Psoas muscle (tissue), 8 donors: Measurements from ENCODE around the gene CRELD1. TPM values are rescaled to one million over a fixed set of nuclear protein-coding genes. Genes with fewer than 3 reads are reported as not detected.

Experiments used
- ATAC-seq, 4 donors: fragments of 200-7000 bp; cut with Tn5 transposase; one replicate each; pipeline ENCODE4 v1.9.1; 2020; ENCODE audit warnings: moderate library complexity in 3 of 4, mild to moderate bottlenecking in 2 of 4
- DNase-seq, 2 donors: peaks; one replicate each; pipeline ENCODE4 v3.0.0-alpha.2; 2020
- H3K27ac ChIP-seq: fragments of 200-600 bp; one replicate; pipeline ENCODE4 v1.8.0; 2022
- H3K27me3 ChIP-seq, 3 donors: fragments of 200-600 bp in 1 of 3; one replicate each; pipeline versions ENCODE4 v1.6.1 to v1.8.0; 2013 to 2022; ENCODE audit warnings: low read length in 2 of 3, mild to moderate bottlenecking in 2 of 3, moderate library complexity in 1 of 3; ENCODE audit not compliant: insufficient read depth in 3 of 3
- H3K36me3 ChIP-seq, 2 donors: fragments of 200-600 bp in 1 of 2; one replicate each; pipeline versions ENCODE4 v1.6.1 to v1.8.0; 2013 to 2022; ENCODE audit warnings: low read depth in 1 of 2, mild to moderate bottlenecking in 1 of 2, moderate library complexity in 1 of 2; ENCODE audit not compliant: insufficient read depth in 1 of 2
- H3K4me1 ChIP-seq: fragments of 200-600 bp; one replicate; pipeline ENCODE4 v1.8.0; 2022
- H3K4me3 ChIP-seq: fragments of 200-600 bp; one replicate; pipeline ENCODE4 v1.8.0; 2022; ENCODE audit warnings: mild to moderate bottlenecking
- H3K9me3 ChIP-seq: fragments of 200-600 bp; one replicate; pipeline ENCODE4 v1.8.0; 2022
- CTCF ChIP-seq: fragments of 200-600 bp; IDR thresholded peaks from one replicate; pipeline ENCODE4 v1.8.0; 2022; ENCODE audit warnings: antibody characterized with exemption
- WGBS, 3 donors: extraction: QIAGEN DNeasy Blood & Tissue Kit; methylation state at CpG; one replicate each; pipeline versions ENCODE4 v1.1.6 to v1.1.7; 2013; 5-methylcytosine and 5-hydroxymethylcytosine counted together
- intact Hi-C, 2 donors: fragments of 100-400 bp; cut with DNase I; formaldehyde crosslinking; loops; one replicate each; pipeline versions ENCODE4 v1.11.0 to v1.14.2; 2022
- polyA plus RNA-seq, 3 donors: library from polyadenylated mRNA; stranded (reverse); fragments of 200-250 nt; gene quantifications; one replicate each; pipeline ENCODE4 v1.2.3, GENCODE V29; 2013
- total RNA-seq, 4 donors: library from RNA; stranded (reverse); fragmentation: NEBNext Ultra II Directional in 2 of 4; extraction: Animal tissue kit (Norgen Biotek cat#: 25700) in 2 of 4; gene quantifications; one replicate each; pipeline versions ENCODE4 v1.2.1 to v1.2.4, GENCODE V29; 2021 to 2023
- donor health status: healthy with polysubstance abuse.
- donor health status: DM: no; HTN: no; CAD: no; lungs with moderate emphysema.
- donor health status: Bipolar disorder and iron deficiency.
- donor health status: healthy.
- donor health status: DM: yes; HTN: yes; CAD: no.
- donor health status: DM: no; HTN: no; CAD: no.
- donor health status: DM: no; HTN: no; CAD: no.
- donor health status: DM: yes; HTN: yes; CAD: no.

Gene CRELD1
- total and polyA plus RNA-seq, 7 donors, result 24.2 to 47.5 (median 28.8) TPM

- no peak for ATAC-seq
- no peaks in the 10 kb centered on the region for H3K9me3 ChIP-seq
- H3K27ac ChIP-seq, result peak overlapping the region; percentile 81
- peaks cover 0 to under 1% of the 10 kb centered on the region in 2 donors for H3K36me3 ChIP-seq
- DNase-seq, result no peak
- peak overlapping the region; percentile 80 for H3K4me3 ChIP-seq
- no peak for TF ChIP-seq CTCF
- no peaks in the 10 kb centered on the region for H3K27me3 ChIP-seq
- WGBS, 3 donors, result 29 to 32% (median 30%) methylated on average over 13 to 15 of the region's 15 CpGs
- intact Hi-C loops, result loop anchor here in 1 of 2 donors (10.0 kb wide), 1 partner anchor 50 kb away; no protein-coding TSS in a partner anchor
- H3K4me1 ChIP-seq, result peaks cover 12% of the 10 kb centered on the region
Measured at GRCh38 chr3:9914559-9915253, 18.9 kb upstream of the CRELD1 start.

DNA sequence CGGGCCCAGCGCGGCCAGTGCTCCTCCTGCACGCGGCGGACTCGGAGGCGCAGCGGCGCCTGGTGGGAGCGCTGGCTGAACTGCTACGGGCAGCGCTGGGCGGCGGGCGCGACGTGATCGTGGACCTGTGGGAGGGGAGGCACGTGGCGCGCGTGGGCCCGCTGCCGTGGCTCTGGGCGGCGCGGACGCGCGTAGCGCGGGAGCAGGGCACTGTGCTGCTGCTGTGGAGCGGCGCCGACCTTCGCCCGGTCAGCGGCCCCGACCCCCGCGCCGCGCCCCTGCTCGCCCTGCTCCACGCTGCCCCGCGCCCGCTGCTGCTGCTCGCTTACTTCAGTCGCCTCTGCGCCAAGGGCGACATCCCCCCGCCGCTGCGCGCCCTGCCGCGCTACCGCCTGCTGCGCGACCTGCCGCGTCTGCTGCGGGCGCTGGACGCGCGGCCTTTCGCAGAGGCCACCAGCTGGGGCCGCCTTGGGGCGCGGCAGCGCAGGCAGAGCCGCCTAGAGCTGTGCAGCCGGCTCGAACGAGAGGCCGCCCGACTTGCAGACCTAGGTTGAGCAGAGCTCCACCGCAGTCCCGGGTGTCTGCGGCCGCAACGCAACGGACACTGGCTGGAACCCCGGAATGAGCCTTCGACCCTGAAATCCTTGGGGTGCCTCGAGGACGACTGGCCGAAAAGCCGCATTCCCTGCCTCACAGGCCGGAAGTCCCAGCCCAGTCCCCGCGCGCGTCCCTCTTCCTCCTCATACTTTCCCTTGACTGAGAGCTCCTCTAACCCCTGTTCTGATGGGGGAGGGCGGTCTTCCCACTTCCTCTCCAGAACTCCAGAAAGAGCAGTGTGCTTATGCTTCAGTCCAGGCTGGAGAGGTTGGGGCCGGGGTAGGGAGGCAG, 18.1 kb upstream of the CRELD1 start:
- no peaks in the 10 kb centered on the region for H3K27me3 ChIP-seq
- ATAC-seq (peak; percentile 47 to 60 (median 57)), DNase-seq (peak; percentile 76 to 85)
- intact Hi-C loops, result loop anchor here in 1 of 2 donors (10.0 kb wide), 1 partner anchor 51 kb away; no protein-coding TSS in a partner anchor
- H3K36me3 ChIP-seq, result peaks cover 0 to 7% of the 10 kb centered on the region in 2 donors
- H3K9me3 ChIP-seq, result no peaks in the 10 kb centered on the region
- peak overlapping the region; percentile 80 for H3K4me3 ChIP-seq
- peaks cover 12% of the 10 kb centered on the region for H3K4me1 ChIP-seq
- peak; percentile 24 for TF ChIP-seq CTCF
- WGBS, 3 donors, result 1% methylated on average over 73 to 99 of the region's 99 CpGs
- H3K27ac ChIP-seq, result peak overlapping the region; percentile 81

DNA sequence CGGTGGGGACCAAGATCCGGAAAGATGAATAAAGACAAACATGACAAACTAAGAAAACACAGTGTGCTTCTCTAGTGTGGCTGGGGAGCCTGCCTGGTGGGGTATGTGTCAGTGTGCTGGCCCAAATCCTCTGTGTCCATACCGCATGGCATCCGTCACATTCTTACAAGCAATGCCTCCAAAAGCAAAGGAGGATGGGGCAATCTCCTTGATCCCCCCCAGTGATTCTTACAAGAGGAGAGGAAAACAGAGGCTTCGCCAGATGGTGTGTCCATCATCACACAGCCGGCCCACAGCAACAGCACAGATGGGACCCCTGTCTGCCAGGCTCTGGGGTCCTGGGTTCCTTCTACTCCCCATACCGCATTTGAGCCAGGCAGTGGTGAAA, 17.3 kb upstream of the CRELD1 start:
- intact Hi-C loops, result loop anchor here in 1 of 2 donors (10.0 kb wide), 1 partner anchor 52 kb away; no protein-coding TSS in a partner anchor
- ATAC-seq, result peak in 2 of 4 donors; percentile 4 to 14

More for the DNA sequence above, 17.3 kb upstream of the CRELD1 start:
- Histone ChIP-seq H3K4me3 (peak overlapping the region; percentile 80), H3K36me3 (peaks cover 0 to 11% of the 10 kb centered on the region in 2 donors), H3K27me3 (no peaks in the 10 kb centered on the region), H3K9me3 (no peaks in the 10 kb centered on the region), H3K27ac (peak overlapping the region; percentile 81), H3K4me1 (peaks cover 12% of the 10 kb centered on the region)
- no peak for DNase-seq
- TF ChIP-seq CTCF, result no peak
- WGBS, 3 donors, result 41 to 47% (median 43%) methylated on average over 7 of the region's 7 CpGs
